Lower leg skin (tissue), 3 donors: ENCODE measurements around the gene SLC34A1.

Source experiments
- CTCF ChIP-seq, 3 donors: fragments of 450-650 bp; IDR thresholded peaks; one replicate each; pipeline ENCODE4 v1.5.1; 2016; ENCODE audit warnings: antibody characterized with exemption in 3 of 3, mild to moderate bottlenecking in 3 of 3, moderate library complexity in 2 of 3
- POLR2A ChIP-seq, 2 donors: fragments of 450-650 bp; IDR thresholded peaks; one replicate each; pipeline ENCODE4 v1.6.1; 2016 to 2017; ENCODE audit warnings: antibody characterized with exemption in 2 of 2, mild to moderate bottlenecking in 1 of 2, moderate library complexity in 1 of 2

GRCh38 chr5:177430140-177430951, 46.1 kb downstream of the SLC34A1 start:
- no peak for TF ChIP-seq POLR2A (IDR thresholded peaks at IDR 0.05)
- no peak for TF ChIP-seq CTCF (IDR thresholded peaks at IDR 0.05)
